ENCODE measurements around the gene KCTD1.

Gene KCTD1

GRCh38 chr18:26546170-26546874, 2.0 kb downstream of the KCTD1 start:
- no peaks in the 10 kb centered on the region for H3K36me3 ChIP-seq (ENCODE audit: control insufficient read depth, insufficient read depth, low read length)
- peaks cover 20% of the 10 kb centered on the region for H3K4me1 ChIP-seq (ENCODE audit: control insufficient read depth, insufficient read depth, low read length)
- H3K27me3 ChIP-seq (ENCODE audit: control insufficient read depth, insufficient read depth, low read length), result peaks cover 19% of the 10 kb centered on the region
- no peak overlapping the region for H3K4me3 ChIP-seq (ENCODE audit: low read length)
- H3K9ac ChIP-seq (ENCODE audit: low read length), result no peak overlapping the region
- H3K9me3 ChIP-seq (ENCODE audit: control insufficient read depth, low read length), result no peaks in the 10 kb centered on the region

- Histone ChIP-seq H3K4me3 (ENCODE audit: low read length) (no peak overlapping the region), H3K36me3 (ENCODE audit: control insufficient read depth, insufficient read depth, low read length) (no peaks in the 10 kb centered on the region), H3K9ac (ENCODE audit: low read length) (no peak overlapping the region), H3K9me3 (ENCODE audit: control insufficient read depth, low read length) (no peaks in the 10 kb centered on the region), H3K4me1 (ENCODE audit: control insufficient read depth, insufficient read depth, low read length) (peaks cover 17% of the 10 kb centered on the region), H3K27me3 (ENCODE audit: control insufficient read depth, insufficient read depth, low read length) (peaks cover 11% of the 10 kb centered on the region)
Observed at GRCh38 chr18:26545335-26546123, 2.8 kb downstream of the KCTD1 start.

- no peak overlapping the region for H3K9ac ChIP-seq (ENCODE audit: low read length)
Observed at GRCh38 chr18:26544451-26544850, 3.9 kb downstream of the KCTD1 start.

GRCh38 chr18:26543373-26543772, 5.0 kb downstream of the KCTD1 start:
- H3K36me3 ChIP-seq (ENCODE audit: control insufficient read depth, insufficient read depth, low read length), result no peaks in the 10 kb centered on the region
- peaks cover 11% of the 10 kb centered on the region for H3K4me1 ChIP-seq (ENCODE audit: control insufficient read depth, insufficient read depth, low read length)
- H3K9me3 ChIP-seq (ENCODE audit: control insufficient read depth, low read length), result no peaks in the 10 kb centered on the region
- no peaks in the 10 kb centered on the region for H3K27me3 ChIP-seq (ENCODE audit: control insufficient read depth, insufficient read depth, low read length)
- H3K9ac ChIP-seq (ENCODE audit: low read length), result no peak overlapping the region
- H3K4me3 ChIP-seq (ENCODE audit: low read length), result no peak overlapping the region

More at GRCh38 chr18:26544451-26544850, 3.9 kb downstream of the KCTD1 start:
- peaks cover 11% of the 10 kb centered on the region for H3K4me1 ChIP-seq (ENCODE audit: control insufficient read depth, insufficient read depth, low read length)
- no peaks in the 10 kb centered on the region for H3K36me3 ChIP-seq (ENCODE audit: control insufficient read depth, insufficient read depth, low read length)
- no peaks in the 10 kb centered on the region for H3K9me3 ChIP-seq (ENCODE audit: control insufficient read depth, low read length)
- H3K27me3 ChIP-seq (ENCODE audit: control insufficient read depth, insufficient read depth, low read length), result peaks cover under 1% of the 10 kb centered on the region
- no peak overlapping the region for H3K4me3 ChIP-seq (ENCODE audit: low read length)

- H3K36me3 ChIP-seq (ENCODE audit: control insufficient read depth, insufficient read depth, low read length), result no peaks in the 10 kb centered on the region
- no peaks in the 10 kb centered on the region for H3K27me3 ChIP-seq (ENCODE audit: control insufficient read depth, insufficient read depth, low read length)
- no peak overlapping the region for H3K4me3 ChIP-seq (ENCODE audit: low read length)
- no peaks in the 10 kb centered on the region for H3K4me1 ChIP-seq (ENCODE audit: control insufficient read depth, insufficient read depth, low read length)
- H3K9me3 ChIP-seq (ENCODE audit: control insufficient read depth, low read length), result no peaks in the 10 kb centered on the region
- no peak overlapping the region for H3K9ac ChIP-seq (ENCODE audit: low read length)
Observed at GRCh38 chr18:26540043-26540628, 8.2 kb downstream of the KCTD1 start.

GRCh38 chr18:26538524-26538923, 9.8 kb downstream of the KCTD1 start:
- Histone ChIP-seq H3K9me3 (ENCODE audit: control insufficient read depth, low read length) (no peaks in the 10 kb centered on the region), H3K36me3 (ENCODE audit: control insufficient read depth, insufficient read depth, low read length) (no peaks in the 10 kb centered on the region), H3K4me3 (ENCODE audit: low read length) (no peak overlapping the region), H3K27me3 (ENCODE audit: control insufficient read depth, insufficient read depth, low read length) (no peaks in the 10 kb centered on the region), H3K9ac (ENCODE audit: low read length) (no peak overlapping the region), H3K4me1 (ENCODE audit: control insufficient read depth, insufficient read depth, low read length) (no peaks in the 10 kb centered on the region)

- H3K4me1 ChIP-seq (ENCODE audit: control insufficient read depth, insufficient read depth, low read length), result no peaks in the 10 kb centered on the region
- H3K4me3 ChIP-seq (ENCODE audit: low read length), result no peak overlapping the region
- H3K9ac ChIP-seq (ENCODE audit: low read length), result no peak overlapping the region
- H3K9me3 ChIP-seq (ENCODE audit: control insufficient read depth, low read length), result no peaks in the 10 kb centered on the region
- no peaks in the 10 kb centered on the region for H3K27me3 ChIP-seq (ENCODE audit: control insufficient read depth, insufficient read depth, low read length)
- no peaks in the 10 kb centered on the region for H3K36me3 ChIP-seq (ENCODE audit: control insufficient read depth, insufficient read depth, low read length)
Observed at GRCh38 chr18:26536664-26537063, 11.7 kb downstream of the KCTD1 start.

- H3K4me3 ChIP-seq (ENCODE audit: low read length), result no peak overlapping the region
- no peaks in the 10 kb centered on the region for H3K27me3 ChIP-seq (ENCODE audit: control insufficient read depth, insufficient read depth, low read length)
- no peaks in the 10 kb centered on the region for H3K9me3 ChIP-seq (ENCODE audit: control insufficient read depth, low read length)
- H3K9ac ChIP-seq (ENCODE audit: low read length), result no peak overlapping the region
- H3K36me3 ChIP-seq (ENCODE audit: control insufficient read depth, insufficient read depth, low read length), result no peaks in the 10 kb centered on the region
- no peaks in the 10 kb centered on the region for H3K4me1 ChIP-seq (ENCODE audit: control insufficient read depth, insufficient read depth, low read length)
Observed at GRCh38 chr18:26536032-26536431, 12.3 kb downstream of the KCTD1 start.

GRCh38 chr18:26535630-26536029, 12.7 kb downstream of the KCTD1 start:
- H3K4me3 ChIP-seq (ENCODE audit: low read length), result no peak overlapping the region
- H3K9me3 ChIP-seq (ENCODE audit: control insufficient read depth, low read length), result no peaks in the 10 kb centered on the region
- no peak overlapping the region for H3K9ac ChIP-seq (ENCODE audit: low read length)
- H3K36me3 ChIP-seq (ENCODE audit: control insufficient read depth, insufficient read depth, low read length), result no peaks in the 10 kb centered on the region
- H3K27me3 ChIP-seq (ENCODE audit: control insufficient read depth, insufficient read depth, low read length), result no peaks in the 10 kb centered on the region
- H3K4me1 ChIP-seq (ENCODE audit: control insufficient read depth, insufficient read depth, low read length), result no peaks in the 10 kb centered on the region

- Histone ChIP-seq H3K36me3 (ENCODE audit: control insufficient read depth, insufficient read depth, low read length) (no peaks in the 10 kb centered on the region), H3K9me3 (ENCODE audit: control insufficient read depth, low read length) (no peaks in the 10 kb centered on the region), H3K4me1 (ENCODE audit: control insufficient read depth, insufficient read depth, low read length) (no peaks in the 10 kb centered on the region), H3K9ac (ENCODE audit: low read length) (no peak overlapping the region), H3K4me3 (ENCODE audit: low read length) (no peak overlapping the region), H3K27me3 (ENCODE audit: control insufficient read depth, insufficient read depth, low read length) (no peaks in the 10 kb centered on the region)
Observed at GRCh38 chr18:26532367-26533340, 15.7 kb downstream of the KCTD1 start.

GRCh38 chr18:26531605-26532298, 16.6 kb downstream of the KCTD1 start:
- H3K4me1 ChIP-seq (ENCODE audit: control insufficient read depth, insufficient read depth, low read length), result no peaks in the 10 kb centered on the region
- H3K4me3 ChIP-seq (ENCODE audit: low read length), result no peak overlapping the region
- H3K9ac ChIP-seq (ENCODE audit: low read length), result no peak overlapping the region
- H3K27me3 ChIP-seq (ENCODE audit: control insufficient read depth, insufficient read depth, low read length), result no peaks in the 10 kb centered on the region
- H3K9me3 ChIP-seq (ENCODE audit: control insufficient read depth, low read length), result no peaks in the 10 kb centered on the region
- H3K36me3 ChIP-seq (ENCODE audit: control insufficient read depth, insufficient read depth, low read length), result no peaks in the 10 kb centered on the region

Measured in mucosa of stomach (tissue), 1 donor.